Measurements from ENCODE around the gene MRPL27.
"Not testable (repeated sequence)": the region's sequence is repeated elsewhere in the genome, so short reads cannot be mapped to it uniquely, and the experiment has no call there.

MRPL27 gene

GRCh38 chr17:50347117-50347893 lies 25.7 kb downstream of the MRPL27 start:
- no peak for DNase-seq

- DNase-seq, result peak in 15 of 56 donors; percentile 22 to 59 (median 47)
Observed at GRCh38 chr17:50346313-50347116, 26.5 kb downstream of the MRPL27 start.

GRCh38 chr17:50345432-50346312 lies 27.3 kb downstream of the MRPL27 start, which contains the start of gene XYLT2:
Gene XYLT2 (plus strand): TSS chr17:50346126. CDS start chr17:50346141, 15 bp downstream.
- DNase-seq, result peak in 53 of 56 donors; percentile 9 to 90 (median 64)

GRCh38 chr17:50344731-50345365 lies 28.1 kb downstream of the MRPL27 start:
- DNase-seq, result no peak

GRCh38 chr17:50339381-50339780 lies 33.6 kb downstream of the MRPL27 start:
- DNase-seq, result no peak

GRCh38 chr17:50338645-50339044 lies 34.3 kb downstream of the MRPL27 start:
- no peak for DNase-seq

GRCh38 chr17:50337956-50338355 lies 35.0 kb downstream of the MRPL27 start:
- no peak for DNase-seq

GRCh38 chr17:50333291-50334057 lies 39.5 kb downstream of the MRPL27 start:
- not testable (repeated sequence) for DNase-seq

- DNase-seq, result no peak
Observed at GRCh38 chr17:50332196-50332595, 40.8 kb downstream of the MRPL27 start.

GRCh38 chr17:50331085-50331791 lies 41.7 kb downstream of the MRPL27 start:
- DNase-seq, result no peak

- no peak for DNase-seq
Observed at GRCh38 chr17:50330151-50330775, 42.7 kb downstream of the MRPL27 start.

GRCh38 chr17:50329716-50330115 lies 43.3 kb downstream of the MRPL27 start:
- DNase-seq, result no peak

GRCh38 chr17:50328363-50329325 lies 44.3 kb downstream of the MRPL27 start:
- DNase-seq, result no peak

GRCh38 chr17:50326831-50327364 lies 46.1 kb downstream of the MRPL27 start:
- no peak for DNase-seq

GRCh38 chr17:50325906-50326305 lies 47.1 kb downstream of the MRPL27 start:
- DNase-seq, result no peak

GRCh38 chr17:50323060-50323459 lies 49.9 kb downstream of the MRPL27 start:
- DNase-seq, result no peak

- no peak for DNase-seq
Observed at GRCh38 chr17:50322271-50322670, 50.7 kb downstream of the MRPL27 start.

Measured in nucleus accumbens (tissue), 56 donors.